Activated T-helper 9 cell treated with anti-CD3 and anti-CD28 coated beads, Interleukin-2, amount 50 U/mL, for 16 hours (primary cell): ENCODE data around the gene IRX2.

Source experiments
- DNase-seq: peaks from one replicate; pipeline ENCODE4 v3.0.0-alpha.2; 2020; ENCODE audit warnings: low read depth

The IRX2 gene

GRCh38 chr5:2751592-2752021, at the start of gene IRX2:
TSS of gene IRX2 (minus strand) at chr5:2751677. CDS start at chr5:2751413, 264 bp downstream.
- DNase-seq = no peak

GRCh38 chr5:2800035-2800434, 48.6 kb upstream of the IRX2 start:
- no peak for DNase-seq

GRCh38 chr5:2797981-2798380, 46.5 kb upstream of the IRX2 start:
- no peak for DNase-seq

GRCh38 chr5:2797160-2797559, 45.7 kb upstream of the IRX2 start:
- no peak for DNase-seq

DNA sequence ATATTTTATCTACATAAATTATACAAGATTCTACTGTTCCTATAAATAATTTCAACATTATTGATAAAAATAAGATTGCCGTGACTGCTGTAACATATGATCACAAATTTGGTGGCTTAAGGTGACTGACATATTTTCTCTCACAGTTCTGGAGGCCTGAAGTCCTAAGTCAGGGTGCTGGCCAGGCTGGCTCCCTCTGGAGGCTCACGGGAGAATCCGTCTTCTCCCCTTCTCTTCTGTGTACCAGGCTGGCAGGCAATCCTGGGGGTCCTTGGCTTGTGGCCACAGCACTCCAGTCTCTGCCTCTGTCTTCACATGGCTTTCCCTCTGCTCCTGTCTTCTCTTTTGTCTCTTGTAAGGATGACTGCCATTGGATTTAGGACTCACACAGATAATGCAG, 31.7 kb upstream of the IRX2 start:
- no peak for DNase-seq

DNA sequence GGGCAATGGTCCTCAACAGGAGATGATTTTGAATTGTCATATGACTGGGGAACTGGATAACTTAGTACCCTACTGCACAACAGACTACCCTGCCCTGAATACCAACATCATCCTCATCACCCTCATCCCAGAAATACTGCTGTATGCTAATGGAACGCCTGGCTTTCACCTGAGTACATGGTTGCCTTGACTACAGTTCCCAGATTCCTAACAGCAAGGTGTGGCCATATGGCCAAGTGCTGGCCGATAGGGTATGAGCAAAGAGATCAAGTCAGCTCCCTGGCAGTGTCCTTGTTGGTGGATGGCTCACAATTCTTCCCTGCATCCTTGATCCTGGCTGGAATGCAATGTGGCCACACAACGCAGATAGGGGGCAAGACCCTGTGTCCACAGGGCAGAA, 31.2 kb upstream of the IRX2 start:
- no peak for DNase-seq

DNA sequence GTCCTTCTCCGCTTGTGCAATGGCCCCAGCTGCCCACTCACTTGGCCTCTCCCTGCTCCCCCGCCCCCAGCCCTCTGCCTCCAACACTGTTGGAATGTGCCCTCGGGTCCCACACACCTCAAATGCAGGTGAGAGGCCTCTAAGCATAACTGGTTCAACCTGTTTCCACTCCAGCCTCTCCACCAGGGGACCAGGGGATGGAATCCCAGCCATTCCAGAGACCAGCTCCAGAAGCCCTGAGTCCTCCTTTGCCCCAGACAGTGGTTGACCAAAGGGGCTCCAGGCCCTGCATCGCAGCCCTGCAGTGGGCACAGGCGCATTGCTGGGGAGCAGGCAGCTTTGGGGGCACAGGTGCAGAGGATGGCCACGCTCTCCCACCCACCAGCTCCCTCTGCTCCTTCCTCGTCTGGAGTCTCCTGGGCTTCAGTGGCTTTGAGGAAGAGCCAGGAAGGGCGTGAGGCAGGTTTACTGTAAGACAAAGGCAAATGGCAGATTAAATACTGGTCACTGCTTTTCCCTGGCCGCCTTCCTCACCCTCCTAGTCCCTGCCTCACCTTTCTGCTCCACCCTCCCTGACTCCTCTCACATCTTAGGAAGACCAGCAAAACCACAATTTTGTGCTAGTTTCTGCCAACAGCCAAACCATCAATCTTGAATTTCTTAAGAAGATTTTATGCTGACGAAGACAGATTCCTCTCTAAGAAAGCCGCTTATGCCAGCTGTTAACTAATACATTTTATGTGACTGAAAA, 29.1 kb upstream of the IRX2 start:
- DNase-seq = no peak

DNA sequence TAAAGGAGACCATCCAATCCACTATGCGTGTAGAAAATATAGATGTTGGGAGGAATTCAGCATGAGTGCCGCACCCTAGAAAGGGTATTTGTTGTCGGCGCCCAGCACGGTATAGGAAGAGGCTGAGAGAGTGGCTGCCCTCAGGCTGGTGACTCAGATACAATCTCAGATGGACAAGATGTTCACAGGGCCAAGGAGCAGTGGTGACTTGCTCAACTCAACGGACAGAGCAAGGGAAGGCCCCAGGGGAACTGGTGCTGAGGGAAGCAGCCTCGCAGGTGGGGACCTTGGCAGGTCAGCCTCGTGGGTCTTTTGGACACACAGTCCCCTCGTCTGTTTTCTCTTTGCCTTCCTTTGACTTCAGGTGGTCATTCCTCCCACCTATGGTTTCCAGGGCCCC, 28.0 kb upstream of the IRX2 start:
- DNase-seq = no peak

DNA sequence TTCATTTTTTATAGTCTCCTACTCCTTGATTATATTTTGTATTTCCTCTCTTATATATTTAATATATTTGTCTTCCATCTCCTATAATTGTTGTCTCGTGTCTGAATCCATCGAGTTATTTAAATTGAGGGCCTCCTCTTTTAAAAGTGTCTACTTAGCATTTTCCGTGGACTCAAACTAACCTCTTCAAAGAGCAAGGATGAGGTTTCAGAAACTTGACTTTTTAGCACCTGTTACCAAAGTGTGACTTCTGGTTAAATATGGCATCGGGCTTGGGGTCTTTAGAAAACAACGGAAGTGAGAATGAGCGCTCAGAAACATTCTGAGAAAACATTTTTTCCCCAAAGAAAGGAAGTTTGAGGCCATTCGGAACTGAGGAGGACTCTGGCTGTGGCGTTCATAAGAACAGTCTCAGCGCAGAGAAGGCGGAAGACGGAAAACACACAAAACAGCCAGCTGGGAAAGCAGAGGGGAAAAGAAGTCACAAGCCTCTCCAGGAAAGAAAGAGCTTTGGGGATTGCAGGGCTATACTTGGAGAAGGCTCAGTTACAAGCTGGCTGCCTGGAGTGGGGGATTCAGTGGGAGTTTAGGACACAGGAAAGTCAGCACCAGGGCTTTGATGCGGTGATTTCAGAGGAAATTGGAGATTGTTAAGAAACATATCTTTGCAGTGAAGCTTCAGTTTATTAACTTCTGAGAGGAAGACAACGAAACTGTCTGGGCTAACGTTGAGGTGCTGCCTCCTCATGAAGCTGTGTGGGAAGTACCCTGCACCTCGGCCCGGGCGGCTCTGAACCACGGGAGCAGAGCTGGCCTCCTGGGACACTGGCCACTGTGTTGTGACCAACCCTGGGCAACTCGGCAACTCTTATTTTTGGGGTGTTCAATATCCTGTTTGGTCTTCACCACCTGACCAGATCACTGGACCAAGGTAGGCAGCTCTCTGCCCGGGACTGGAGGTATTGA, 25.1 kb upstream of the IRX2 start:
- DNase-seq = no peak

DNA sequence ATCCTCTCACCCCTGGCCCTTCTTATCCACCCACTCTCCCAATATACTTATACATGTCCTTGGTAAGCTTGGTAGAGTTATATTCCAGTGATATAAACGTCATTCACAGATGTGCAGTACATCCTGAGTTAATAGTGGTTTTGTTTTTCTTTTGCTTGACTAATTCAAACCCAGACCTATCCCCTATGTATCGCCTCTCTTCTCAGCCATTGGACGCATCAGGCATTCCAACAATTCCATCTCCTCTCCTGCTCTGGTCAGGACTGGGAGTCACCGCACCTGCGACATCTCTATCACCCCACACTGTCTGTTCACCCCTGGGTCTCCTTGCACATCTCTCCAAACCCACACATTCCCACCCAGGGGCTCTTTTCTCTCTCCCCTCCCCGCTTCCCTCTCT, 21.9 kb upstream of the IRX2 start:
- no peak for DNase-seq

GRCh38 chr5:2767089-2767488, 15.6 kb upstream of the IRX2 start:
- no peak for DNase-seq

DNA sequence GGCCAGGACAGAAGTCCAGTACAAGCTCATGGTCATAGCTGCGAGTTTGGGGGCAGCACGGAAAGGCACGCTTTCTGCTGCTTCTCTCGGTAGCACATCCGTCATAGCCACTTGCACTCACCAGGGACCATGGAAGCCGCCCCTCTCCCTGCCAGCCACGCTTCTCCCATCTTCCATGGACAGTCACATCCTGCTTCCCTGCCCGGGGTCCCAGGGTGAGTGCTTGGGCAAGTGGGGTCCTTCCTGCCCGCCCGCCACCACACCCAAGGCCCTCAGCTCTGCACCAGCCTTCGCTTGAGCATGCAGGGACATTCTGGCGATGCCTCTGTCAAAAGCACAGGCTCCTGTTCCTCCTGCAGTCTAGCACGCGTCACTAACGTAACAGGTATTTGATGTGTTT, 13.1 kb upstream of the IRX2 start:
- DNase-seq = no peak

GRCh38 chr5:2763533-2763794, 12.0 kb upstream of the IRX2 start:
- no peak for DNase-seq

GRCh38 chr5:2762744-2763532, 11.5 kb upstream of the IRX2 start:
- DNase-seq = no peak

DNA sequence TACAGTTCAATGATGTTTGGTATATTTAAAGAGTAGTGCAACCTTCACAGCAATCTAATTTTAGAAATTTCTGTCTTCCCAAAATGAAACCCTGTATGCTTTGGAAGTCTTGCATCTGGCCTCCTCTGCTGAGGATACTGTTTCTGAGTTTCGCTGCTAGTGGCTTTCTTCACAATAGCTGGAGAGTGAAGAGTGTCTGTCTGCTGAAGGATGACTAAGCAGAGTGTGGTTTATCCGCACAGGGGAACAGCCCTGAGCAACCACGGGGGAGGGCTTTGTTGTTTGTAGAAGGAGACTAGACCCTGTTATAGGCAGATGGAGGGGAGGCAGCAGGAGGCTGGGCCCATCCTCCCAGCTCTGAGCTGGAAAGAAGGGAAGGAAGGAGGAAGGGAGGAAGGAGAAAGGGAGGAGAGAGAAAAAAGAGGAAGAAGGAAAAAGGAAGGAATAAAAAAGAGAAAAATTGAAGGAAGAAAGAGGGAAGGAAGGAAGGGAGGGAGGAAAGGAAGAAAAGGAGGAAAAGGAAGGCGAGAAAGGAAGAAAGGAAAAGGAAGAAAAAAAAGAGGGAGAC, 10.5 kb upstream of the IRX2 start:
- no peak for DNase-seq

DNA sequence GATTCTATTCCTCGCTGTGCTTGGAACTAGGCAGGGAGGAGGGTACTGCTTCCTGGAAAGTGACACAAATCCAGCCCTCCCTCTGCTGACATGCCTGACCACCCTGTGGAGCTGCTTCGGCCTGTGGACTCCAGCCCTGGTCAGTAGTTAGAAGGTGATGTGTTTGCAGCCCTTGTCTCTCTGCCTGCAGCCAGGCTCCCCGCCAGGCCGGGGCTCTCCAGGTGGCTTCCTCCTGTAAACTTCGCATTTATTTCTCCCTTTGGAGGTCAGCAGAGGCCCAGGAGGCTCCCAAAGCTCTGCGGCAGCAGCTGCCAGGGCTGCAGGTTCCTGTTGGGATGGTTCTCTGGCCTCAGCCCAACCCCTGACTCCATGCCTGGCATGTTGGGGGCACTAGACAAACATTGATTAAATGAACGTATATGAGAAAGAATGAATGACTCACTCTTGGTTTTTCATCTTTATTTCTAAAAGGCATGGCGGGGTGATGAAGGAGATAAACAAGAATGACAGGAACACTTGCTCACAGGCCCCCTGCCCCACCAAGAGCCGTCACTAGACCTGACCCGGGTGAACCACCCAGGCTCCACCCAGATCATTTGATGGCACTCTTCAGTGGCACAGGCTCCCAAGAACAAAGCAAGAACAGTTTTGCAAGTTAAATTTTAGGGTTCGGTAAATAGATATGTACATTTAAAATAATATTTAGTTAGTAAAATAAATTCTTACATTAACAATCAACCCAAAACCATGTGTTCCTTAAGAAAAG, 8.4 kb upstream of the IRX2 start:
- DNase-seq = no peak

DNA sequence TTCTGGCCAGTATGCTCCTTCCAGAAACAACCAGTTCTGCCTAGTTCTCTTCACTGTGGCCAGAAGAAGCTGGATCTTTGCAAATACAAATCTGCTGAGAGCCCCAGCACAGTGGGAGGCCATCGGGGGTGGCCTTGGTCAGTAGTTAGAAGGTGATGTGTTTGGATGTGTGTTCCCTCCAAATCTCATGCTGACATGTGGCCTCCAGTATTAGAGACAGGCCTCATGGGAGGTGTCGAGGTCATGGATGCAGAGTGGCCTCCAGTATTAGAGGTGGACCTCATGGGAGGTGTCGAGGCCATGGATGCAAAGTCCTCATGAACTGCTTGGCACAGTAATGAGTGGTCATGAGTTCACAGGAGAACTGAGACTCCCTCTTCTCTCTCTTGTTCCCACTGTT, 7.6 kb upstream of the IRX2 start:
- DNase-seq = no peak

GRCh38 chr5:2758632-2759031, 7.2 kb upstream of the IRX2 start:
- DNase-seq = no peak

DNA sequence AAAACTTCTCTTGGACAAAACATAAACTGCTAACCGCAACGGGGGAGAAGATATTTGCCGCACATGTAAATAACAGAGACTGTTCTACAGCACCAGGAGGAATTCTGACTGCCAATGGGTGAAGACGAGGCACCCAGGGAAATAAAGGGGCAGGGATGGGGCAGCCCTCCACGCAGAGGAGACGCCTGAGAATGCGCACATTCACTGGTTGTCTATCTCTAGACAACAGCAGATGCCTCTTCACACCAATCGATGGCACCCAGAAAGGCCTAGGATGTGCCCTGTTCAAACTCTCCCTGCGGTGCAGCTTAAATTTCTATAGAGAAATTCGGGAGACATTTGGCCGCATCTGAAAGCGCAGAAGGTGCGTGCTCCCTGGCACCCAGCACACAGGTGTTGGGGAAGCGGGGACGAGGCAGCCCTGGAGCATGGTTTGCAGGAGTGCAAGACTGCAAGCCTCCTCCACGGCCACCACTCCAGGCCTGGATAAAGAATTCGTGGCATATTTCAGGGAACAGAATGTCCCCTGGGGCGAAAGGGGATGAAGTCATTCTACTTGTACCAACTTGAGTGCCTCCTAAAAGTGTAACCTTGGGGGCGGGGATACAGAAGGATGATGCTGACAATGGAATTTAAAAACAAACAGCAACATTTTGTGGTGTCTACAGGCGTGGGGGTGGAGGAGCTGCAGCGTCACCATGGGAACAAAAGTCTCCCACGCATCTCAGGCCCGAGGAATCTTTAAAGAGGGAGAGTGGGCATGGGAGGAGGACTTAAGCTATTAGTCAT, 6.3 kb upstream of the IRX2 start:
- no peak for DNase-seq

GRCh38 chr5:2756211-2757152, 5.0 kb upstream of the IRX2 start:
- no peak for DNase-seq
